Esophagus muscularis mucosa (tissue), 3 donors: Measurements from ENCODE around the gene TANGO6.

Experiments used
- CTCF ChIP-seq, 3 experiments: fragments of 200-600 bp in 2 of 3; fragments of 450-650 bp in 1 of 3; sonication (generic) in 2 of 3; IDR thresholded peaks; one replicate each; pipeline ENCODE4 v1.5.1; 2017 to 2019; ENCODE audit warnings: antibody characterized with exemption in 3 of 3, mild to moderate bottlenecking in 2 of 3, moderate library complexity in 1 of 3
- POLR2A ChIP-seq: fragments of 450-650 bp; IDR thresholded peaks from one replicate; pipeline ENCODE4 v1.6.1; 2017; ENCODE audit warnings: antibody characterized with exemption, moderate library complexity, mild to moderate bottlenecking, low read depth

- no peak for TF ChIP-seq CTCF (IDR thresholded peaks at IDR 0.05)
- TF ChIP-seq POLR2A, result no peak
Observed at GRCh38 chr16:69039333-69039941, 196.1 kb downstream of the TANGO6 start.
